Embryonic facial prominence (tissue), 1 donor: Measurements from ENCODE around the gene UBAP2.
"Not testable (repeated sequence)": the region's sequence is repeated elsewhere in the genome, so short reads cannot be mapped to it uniquely, and the experiment has no call there.

Experiments used
- DNase-seq: peaks from one replicate; pipeline ENCODE4 v3.0.0-alpha.2; 2016; ENCODE audit errors: extremely low spot score

UBAP2 gene

GRCh38 chr9:33988219-33988890 is 60.3 kb downstream of the UBAP2 start:
- DNase-seq = no peak

- no peak for DNase-seq
These were observed 72.3 kb downstream of the UBAP2 start for GRCh38 chr9:33976414-33976813.

GRCh38 chr9:33972698-33973097 is 76.0 kb downstream of the UBAP2 start:
- DNase-seq = no peak

GRCh38 chr9:33964086-33964768 is 84.5 kb downstream of the UBAP2 start:
- DNase-seq = no peak

GRCh38 chr9:33962468-33962867 is 86.2 kb downstream of the UBAP2 start:
- DNase-seq = not testable (repeated sequence)

GRCh38 chr9:33959725-33960124 is 89.0 kb downstream of the UBAP2 start:
- DNase-seq = no peak

- DNase-seq = no peak
These were observed 92.1 kb downstream of the UBAP2 start for GRCh38 chr9:33956544-33956943.

- DNase-seq = no peak
These were observed 96.6 kb downstream of the UBAP2 start for GRCh38 chr9:33952066-33952465.

GRCh38 chr9:33950371-33950770 is 98.3 kb downstream of the UBAP2 start:
- DNase-seq = no peak

- no peak for DNase-seq
These were observed 101.7 kb downstream of the UBAP2 start for GRCh38 chr9:33946779-33947535.

GRCh38 chr9:33943389-33943788 is 105.3 kb downstream of the UBAP2 start:
- no peak for DNase-seq

GRCh38 chr9:33942471-33943083 is 106.1 kb downstream of the UBAP2 start:
- no peak for DNase-seq

- no peak for DNase-seq
These were observed 108.5 kb downstream of the UBAP2 start for GRCh38 chr9:33939924-33940874.

GRCh38 chr9:33934188-33934878 is 114.4 kb downstream of the UBAP2 start:
- DNase-seq = no peak

GRCh38 chr9:33932078-33932807 is 116.4 kb downstream of the UBAP2 start:
- no peak for DNase-seq

- DNase-seq = no peak
These were observed 117.4 kb downstream of the UBAP2 start for GRCh38 chr9:33931326-33931725.

- no peak for DNase-seq
These were observed 121.0 kb downstream of the UBAP2 start for GRCh38 chr9:33927694-33928093.

- DNase-seq = no peak
These were observed 121.8 kb downstream of the UBAP2 start for GRCh38 chr9:33926746-33927485.
